Adrenal gland (tissue), 5 donors: ENCODE results near the gene CALD1.

ENCODE experiments used
- POLR2A ChIP-seq, 2 donors: fragments of 450-650 bp; IDR thresholded peaks; one replicate each; pipeline ENCODE4 v1.6.1; 2017; ENCODE audit warnings: antibody characterized with exemption in 2 of 2, mild to moderate bottlenecking in 2 of 2, moderate library complexity in 1 of 2
- TF ChIP-seq, protein P1 (sequence below), 6 experiments: fragments of 450-650 bp in 4 of 6; fragments of 200-600 bp in 2 of 6; sonication (generic) in 1 of 6; IDR thresholded peaks; 1 replicate in 5 of 6; 2 replicates in 1 of 6; pipeline versions ENCODE4 v1.5.1 to v1.8.0; 2016 to 2021; ENCODE audit warnings: antibody characterized with exemption in 6 of 6, mild to moderate bottlenecking in 2 of 6, moderate library complexity in 1 of 6
- donor health status: DM: no; HTN: no; CAD: no.

GRCh38 chr7:134844200-134844599 is 64.8 kb downstream of the CALD1 start:
- TF ChIP-seq, protein P1, sequence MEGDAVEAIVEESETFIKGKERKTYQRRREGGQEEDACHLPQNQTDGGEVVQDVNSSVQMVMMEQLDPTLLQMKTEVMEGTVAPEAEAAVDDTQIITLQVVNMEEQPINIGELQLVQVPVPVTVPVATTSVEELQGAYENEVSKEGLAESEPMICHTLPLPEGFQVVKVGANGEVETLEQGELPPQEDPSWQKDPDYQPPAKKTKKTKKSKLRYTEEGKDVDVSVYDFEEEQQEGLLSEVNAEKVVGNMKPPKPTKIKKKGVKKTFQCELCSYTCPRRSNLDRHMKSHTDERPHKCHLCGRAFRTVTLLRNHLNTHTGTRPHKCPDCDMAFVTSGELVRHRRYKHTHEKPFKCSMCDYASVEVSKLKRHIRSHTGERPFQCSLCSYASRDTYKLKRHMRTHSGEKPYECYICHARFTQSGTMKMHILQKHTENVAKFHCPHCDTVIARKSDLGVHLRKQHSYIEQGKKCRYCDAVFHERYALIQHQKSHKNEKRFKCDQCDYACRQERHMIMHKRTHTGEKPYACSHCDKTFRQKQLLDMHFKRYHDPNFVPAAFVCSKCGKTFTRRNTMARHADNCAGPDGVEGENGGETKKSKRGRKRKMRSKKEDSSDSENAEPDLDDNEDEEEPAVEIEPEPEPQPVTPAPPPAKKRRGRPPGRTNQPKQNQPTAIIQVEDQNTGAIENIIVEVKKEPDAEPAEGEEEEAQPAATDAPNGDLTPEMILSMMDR (IDR thresholded peaks at IDR 0.05) = no peak
- no peak for TF ChIP-seq POLR2A (IDR thresholded peaks at IDR 0.05)
